GF-D8 (cell line): ENCODE data around the gene STAP2.
"Not testable (repeated sequence)": the region's sequence is repeated elsewhere in the genome, so short reads cannot be mapped to it uniquely, and the experiment has no call there.

ENCODE experiments used
- DNase-seq: peaks from one replicate; lab custom pipeline; 2025; lab: John Stamatoyannopoulos, UW

STAP2 gene

GRCh38 chr19:4357921-4358326 is 19.3 kb upstream of the STAP2 start:
- DNase-seq = no peak

DNA sequence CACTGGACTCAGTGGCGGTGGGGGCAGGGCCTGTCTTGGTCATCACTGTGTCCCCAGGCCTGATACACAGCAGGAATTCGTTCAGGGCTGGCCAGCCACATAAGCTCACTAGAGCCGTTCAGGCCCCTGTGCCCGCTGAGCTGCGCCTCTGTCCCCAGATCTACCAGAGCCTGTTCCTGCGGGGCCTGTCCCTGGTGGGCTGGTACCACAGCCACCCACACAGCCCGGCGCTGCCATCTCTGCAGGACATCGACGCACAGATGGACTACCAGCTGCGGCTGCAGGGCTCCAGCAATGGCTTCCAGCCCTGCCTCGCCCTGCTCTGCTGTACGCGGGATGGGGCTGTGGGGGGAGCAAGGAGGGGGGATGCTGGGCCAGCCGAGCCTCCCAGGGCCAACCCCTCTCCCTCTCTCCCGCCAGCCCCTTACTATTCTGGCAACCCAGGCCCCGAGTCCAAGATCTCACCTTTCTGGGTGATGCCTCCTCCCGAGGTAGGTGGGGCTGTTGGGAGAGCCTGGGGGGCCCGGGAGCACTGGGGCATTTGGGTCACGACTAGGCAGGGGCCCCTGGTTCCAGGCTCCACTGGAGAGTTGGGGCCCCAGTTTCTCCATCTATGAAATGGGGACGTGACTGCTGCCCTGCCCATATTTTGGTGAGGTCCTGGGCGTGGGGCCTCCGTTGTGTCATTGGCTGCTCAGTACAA is 18.6 kb upstream of the STAP2 start:
- no peak for DNase-seq

DNA sequence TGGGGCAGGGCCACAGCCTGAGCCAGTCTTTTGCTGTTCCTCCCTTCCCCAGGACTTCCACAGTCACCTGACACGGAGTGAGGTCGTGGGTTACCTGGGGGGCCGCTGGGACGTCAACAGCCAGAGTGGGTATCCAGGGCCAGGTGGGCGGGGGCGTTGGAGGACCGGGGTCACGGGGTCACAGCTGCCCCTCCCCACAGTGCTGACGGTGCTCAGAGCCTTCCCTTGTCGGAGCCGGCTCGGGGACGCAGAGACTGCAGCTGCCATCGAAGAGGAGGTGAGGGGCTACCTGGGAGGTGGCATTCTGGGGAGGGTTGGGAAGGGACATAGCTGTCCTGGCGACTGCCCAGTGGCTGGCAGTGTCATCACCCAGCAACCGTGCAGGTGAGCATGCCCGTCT is 16.3 kb upstream of the STAP2 start:
- no peak for DNase-seq

DNA sequence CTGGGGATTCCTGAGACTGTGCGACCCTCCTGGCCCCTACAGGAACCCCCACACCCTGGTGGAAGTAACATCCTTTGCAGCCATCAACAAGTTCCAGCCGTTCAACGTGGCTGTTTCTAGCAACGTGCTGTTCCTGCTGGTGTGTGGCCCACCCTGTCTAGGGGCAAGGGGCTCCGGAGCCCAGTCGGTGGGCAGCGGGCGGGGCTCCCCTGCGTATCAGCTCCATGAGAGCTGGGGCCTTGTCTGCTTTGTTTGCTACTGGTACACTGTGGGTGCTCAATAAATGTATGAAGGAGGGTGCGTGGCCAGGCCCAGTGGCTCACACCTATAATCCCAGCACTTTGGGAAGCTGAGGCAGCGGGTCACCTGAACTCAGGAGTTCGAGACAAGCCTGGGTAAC is 15.7 kb upstream of the STAP2 start:
- DNase-seq = no peak

DNA sequence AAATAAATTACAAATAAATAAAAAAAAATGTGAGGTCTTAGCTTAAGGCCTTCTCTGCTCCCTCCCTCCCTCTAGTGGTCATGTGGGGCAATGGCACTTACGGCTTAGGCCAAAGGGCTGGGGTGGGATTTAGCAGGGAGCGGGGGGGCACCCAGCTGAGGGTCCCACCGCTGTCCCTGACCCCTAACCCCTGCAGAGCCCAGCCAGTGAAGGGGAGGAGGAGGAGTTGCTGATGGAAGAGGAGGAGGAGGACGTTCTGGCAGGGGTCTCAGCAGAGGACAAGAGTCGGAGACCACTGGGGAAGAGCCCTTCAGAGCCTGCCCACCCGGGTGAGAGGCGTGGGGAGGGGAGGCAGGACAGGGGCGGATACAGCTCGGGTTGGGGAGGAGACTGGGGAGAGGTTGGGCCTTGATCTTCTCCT is 14.1 kb upstream of the STAP2 start:
- no peak for DNase-seq

GRCh38 chr19:4350726-4351125 is 12.1 kb upstream of the STAP2 start:
- no peak for DNase-seq

DNA sequence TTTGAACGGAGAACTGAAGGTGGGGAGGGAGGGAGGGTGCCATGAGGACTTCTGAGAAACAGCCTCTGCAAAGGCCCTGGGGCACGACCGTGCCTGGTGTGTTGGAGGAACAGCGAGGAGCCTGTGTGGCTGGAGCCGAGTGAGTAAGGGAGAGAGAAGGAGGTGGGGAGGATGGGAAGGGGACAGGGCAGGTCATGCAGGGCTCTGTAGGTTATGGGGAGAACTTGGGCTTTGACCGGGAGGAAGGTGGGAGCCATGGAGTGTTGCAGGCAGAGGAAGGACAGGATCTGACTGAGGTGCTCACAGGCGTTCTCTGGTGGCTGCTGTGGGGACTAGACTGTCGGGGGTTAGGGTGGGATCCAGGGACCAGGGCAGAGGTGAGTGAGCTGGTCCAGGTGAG is 11.5 kb upstream of the STAP2 start:
- DNase-seq = no peak

- DNase-seq = not testable (repeated sequence)
Measured at GRCh38 chr19:4349225-4349624, 10.6 kb upstream of the STAP2 start.

- DNase-seq = no peak
Measured at GRCh38 chr19:4347521-4347920, 8.9 kb upstream of the STAP2 start.

DNA sequence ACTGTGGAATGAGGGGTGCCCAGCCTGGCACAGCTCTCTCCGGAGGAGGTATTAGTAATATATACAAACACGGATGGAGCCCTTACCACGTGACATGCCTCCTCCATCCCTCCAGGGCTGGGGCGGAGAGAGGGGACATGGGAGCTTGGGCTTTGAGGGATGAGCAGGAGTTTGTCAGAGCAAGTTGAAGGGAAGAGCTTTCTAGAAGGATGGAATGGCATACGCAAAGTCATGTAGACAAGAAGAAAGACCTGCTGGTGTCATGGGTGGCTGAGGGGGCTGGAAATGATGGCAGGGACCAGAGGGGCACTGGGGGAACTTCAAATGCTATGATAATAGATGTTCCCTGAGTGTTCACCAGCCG is 7.4 kb upstream of the STAP2 start:
- no peak for DNase-seq

DNA sequence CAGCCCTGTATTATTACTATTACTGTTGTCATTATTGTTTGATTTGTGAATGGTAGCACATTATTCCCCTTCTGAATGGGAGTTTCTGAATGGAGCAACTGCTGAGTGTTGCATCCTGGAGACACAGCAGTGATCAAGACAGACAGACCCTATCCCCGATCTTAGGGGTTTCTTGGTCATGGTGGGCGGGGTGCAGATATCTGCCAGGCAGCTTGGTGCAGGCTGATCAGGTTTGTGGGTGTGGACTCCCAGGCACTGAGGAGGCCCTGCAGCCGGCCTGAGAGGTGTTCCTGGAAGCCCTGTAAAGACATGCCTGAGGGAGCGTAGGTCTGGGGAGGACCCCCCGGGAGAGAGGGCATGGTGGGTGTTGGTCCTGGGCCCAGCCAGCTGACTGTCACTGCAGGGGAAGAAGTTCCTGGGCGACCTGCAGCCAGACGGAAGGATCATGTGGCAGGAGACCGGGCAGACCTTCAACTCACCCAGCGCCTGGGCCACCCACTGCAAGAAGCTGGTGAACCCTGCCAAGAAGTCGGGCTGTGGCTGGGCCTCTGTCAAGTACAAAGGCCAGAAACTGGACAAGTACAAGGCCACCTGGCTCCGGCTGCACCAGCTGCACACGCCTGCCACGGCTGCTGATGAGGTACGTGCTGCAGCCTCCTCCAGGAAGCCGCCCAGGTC is 6.9 kb upstream of the STAP2 start:
- DNase-seq = no peak

DNA sequence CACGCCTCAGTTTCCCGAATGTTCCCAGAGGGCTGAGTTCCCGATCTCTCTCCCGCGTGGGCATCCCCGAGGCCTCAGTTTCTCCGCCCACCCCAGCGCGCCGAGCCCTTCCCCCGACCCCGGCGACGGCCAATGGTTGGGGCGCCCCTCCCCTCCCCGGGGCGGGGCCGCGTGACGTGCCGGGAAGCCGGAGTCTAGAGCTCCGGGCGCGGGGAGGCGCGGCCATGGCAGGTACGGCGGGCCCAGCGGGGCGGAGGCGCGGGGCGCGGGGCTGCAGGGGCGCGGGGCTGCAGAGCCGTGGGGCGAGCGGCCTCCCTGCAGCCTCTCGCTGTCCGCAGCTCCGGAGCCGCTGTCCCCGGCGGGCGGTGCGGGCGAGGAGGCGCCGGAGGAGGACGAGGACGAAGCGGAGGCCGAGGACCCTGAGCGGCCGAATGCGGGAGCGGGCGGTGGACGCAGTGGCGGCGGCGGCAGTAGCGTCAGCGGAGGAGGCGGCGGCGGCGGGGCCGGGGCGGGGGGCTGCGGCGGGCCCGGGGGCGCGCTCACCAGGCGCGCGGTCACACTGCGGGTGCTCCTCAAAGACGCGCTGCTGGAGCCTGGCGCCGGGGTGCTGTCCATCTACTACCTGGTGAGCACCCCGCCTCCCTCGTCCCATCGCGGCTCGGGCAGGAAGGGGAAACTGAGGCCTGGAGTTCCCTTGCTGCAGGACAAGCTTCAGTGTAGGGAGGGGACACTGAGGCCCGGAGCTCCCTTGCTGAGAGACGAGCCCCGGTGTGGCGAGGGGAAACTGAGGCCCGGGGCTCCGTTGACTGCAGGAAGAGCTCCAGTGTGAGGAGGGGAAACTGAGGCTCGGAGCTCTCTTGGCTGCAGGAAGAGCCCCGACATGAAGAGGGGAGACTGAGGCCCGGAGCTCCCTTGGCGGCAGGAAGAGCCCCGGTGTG is 5.0 kb upstream of the STAP2 start, which contains the start of gene MPND:
Gene MPND, plus strand, starts transcription at position 193 of the 938 bp plus-strand sequence. Its CDS starts 32 bp downstream, at position 225.
- peak; percentile 38 for DNase-seq

- peak; percentile 100 for DNase-seq
Measured at GRCh38 chr19:4342615-4343369, 4.2 kb upstream of the STAP2 start.

GRCh38 chr19:4342314-4342614 is 3.6 kb upstream of the STAP2 start:
- DNase-seq = no peak

GRCh38 chr19:4337906-4338440 is 654 bp downstream of the STAP2 start:
- peak; percentile 10 for DNase-seq

DNA sequence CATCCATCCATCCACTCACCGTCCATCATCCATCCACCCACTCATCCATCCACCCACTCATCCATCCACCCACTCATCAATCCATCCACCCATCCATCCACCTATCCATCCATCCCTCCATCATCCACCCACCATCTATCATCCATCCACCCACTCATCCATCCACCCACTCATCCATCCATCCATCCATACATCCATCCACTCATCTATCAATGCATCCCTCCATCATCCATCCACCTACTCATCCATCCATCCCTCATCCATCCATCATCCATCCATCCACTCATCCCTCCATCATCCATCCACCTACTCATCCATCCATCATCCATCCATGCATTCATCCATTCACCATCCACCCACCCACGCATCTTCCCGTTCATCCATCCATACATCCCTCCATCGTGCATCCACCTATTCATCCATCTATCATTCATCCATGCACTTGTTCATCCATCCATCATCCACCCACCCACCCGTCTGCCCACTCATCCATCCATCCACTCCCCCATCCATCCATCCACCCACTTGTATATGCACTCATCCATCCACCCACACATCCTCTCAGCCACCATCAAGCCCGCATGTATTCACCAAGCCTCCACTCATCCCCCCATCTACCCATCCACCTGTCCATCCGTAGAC is 3.6 kb downstream of the STAP2 start:
- DNase-seq = no peak

GRCh38 chr19:4329858-4330257 is 8.8 kb downstream of the STAP2 start:
- DNase-seq = no peak

DNA sequence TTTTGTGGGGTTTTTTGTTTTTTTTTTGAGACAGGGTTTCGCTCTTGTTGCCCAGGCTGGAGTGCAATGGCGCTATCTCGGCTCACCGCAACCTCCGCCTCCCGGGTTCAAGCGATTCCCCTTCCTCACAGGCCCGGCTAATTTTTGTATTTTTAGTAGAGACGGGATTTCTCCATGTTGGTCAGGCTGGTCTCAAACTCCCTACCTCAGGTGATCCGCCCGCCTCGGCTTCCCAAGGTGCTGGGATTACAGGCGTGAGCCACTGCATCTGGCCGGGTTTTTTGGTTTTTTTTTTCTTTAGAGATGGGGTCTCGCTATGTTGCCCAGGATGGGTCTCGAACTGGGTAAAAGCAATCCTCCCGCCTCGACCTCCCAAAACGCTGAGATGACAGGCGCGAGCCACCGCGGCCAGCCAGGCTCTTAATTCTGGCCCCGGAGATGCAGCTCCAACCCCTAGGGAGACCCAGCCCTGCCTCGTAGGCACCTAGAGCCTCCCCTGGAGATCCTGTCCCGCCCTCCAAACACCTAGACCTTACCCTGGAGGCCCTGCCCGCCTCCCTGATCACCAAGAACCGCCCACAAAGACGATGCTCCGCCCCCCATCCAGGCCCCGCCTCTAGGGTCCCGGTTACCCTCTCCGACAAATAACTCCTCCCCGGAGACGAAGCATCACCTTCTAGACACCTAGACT is 9.5 kb downstream of the STAP2 start:
- DNase-seq = not testable (repeated sequence)

DNA sequence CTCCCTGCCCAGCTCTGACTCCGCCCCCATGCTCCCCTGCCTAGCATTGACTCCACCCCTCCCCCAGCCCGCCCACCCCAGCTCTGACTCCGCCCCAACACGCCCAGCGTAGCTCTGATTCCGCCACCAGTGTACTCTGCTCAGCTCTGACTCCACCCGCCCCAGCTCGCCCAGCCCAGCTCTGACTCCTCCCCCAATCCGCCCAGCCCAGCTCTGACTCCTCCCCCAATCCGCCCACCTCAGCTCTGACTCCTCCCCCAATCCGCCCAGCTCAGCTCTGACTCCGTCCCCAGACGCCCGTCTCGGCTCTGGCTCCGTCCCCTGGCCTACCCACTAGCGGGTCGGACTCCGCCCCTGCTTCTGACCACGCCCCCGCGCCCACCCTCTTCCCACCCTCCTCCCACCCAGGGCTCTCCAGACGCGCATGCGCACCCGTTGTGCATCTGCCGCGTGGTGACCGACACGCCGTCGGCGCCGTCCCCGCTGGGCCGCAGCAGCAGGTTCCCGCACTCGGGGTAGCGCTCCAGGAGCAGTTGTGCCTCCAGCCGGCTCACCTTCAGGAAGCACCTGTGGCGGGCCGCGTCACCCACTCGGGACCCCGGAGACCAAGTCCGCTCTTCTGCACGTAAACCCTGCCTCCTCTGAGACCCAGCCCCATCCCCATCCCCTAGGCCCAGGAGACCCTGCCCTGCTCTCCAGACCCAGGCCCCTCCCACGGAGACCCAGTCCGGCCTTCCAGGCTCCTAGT is 10.2 kb downstream of the STAP2 start:
- peak; percentile 72 for DNase-seq

GRCh38 chr19:4327877-4328242 is 10.8 kb downstream of the STAP2 start:
- no peak for DNase-seq
